GM23338 (cell line): ENCODE data around the gene NRIP1. TPM values are rescaled to one million over a fixed set of nuclear protein-coding genes. Genes with fewer than 3 reads are reported as not detected.

Experiments used
- ATAC-seq: fragments of 200-7000 bp; cut with Tn5 transposase; 3 replicates; pipeline ENCODE4 v1.9.1; 2020
- DNase-seq: peaks from one replicate; pipeline ENCODE4 v3.0.0-alpha.2; 2015; ENCODE audit warnings: low spot score
- H2AFZ ChIP-seq: fragments of 200-600 bp; sonication (generic); 2 replicates; pipeline ENCODE4 v1.8.0; 2016; ENCODE audit warnings: antibody characterized with exemption, mild to moderate bottlenecking, moderate library complexity
- H3F3A ChIP-seq: fragments of 200-600 bp; sonication (generic); replicated peaks from 2 replicates; pipeline ENCODE4 v1.8.0; 2017; ENCODE audit warnings: antibody characterized with exemption, mixed run types, low read depth
- H3K27ac ChIP-seq: fragments of 200-600 bp; sonication (generic); 2 replicates; pipeline ENCODE4 v1.6.1; 2016; ENCODE audit warnings: low read depth
- H3K27me3 ChIP-seq: fragments of 200-600 bp; sonication (generic); 2 replicates; pipeline ENCODE4 v1.8.0; 2016; ENCODE audit warnings: mild to moderate bottlenecking, mixed run types, moderate library complexity; ENCODE audit not compliant: insufficient read depth
- H3K36me3 ChIP-seq: fragments of 200-600 bp; sonication (generic); 2 replicates; pipeline ENCODE4 v1.8.0; 2016; ENCODE audit warnings: mild to moderate bottlenecking; ENCODE audit not compliant: insufficient read depth
- H3K4me1 ChIP-seq: fragments of 200-600 bp; sonication (generic); 2 replicates; pipeline ENCODE4 v1.8.0; 2016; ENCODE audit warnings: mild to moderate bottlenecking, moderate library complexity; ENCODE audit not compliant: insufficient read depth
- H3K4me2 ChIP-seq: fragments of 200-600 bp; sonication (generic); 2 replicates; pipeline ENCODE4 v1.7.1; 2017; ENCODE audit warnings: mixed run types
- H3K4me3 ChIP-seq: fragments of 200-600 bp; sonication (generic); 2 replicates; pipeline ENCODE4 v1.6.1; 2016; ENCODE audit warnings: mixed run types
- H3K79me2 ChIP-seq: fragments of 200-600 bp; sonication (generic); replicated peaks from 2 replicates; pipeline ENCODE4 v1.8.0; 2017; ENCODE audit warnings: mild to moderate bottlenecking; ENCODE audit not compliant: insufficient read depth
- H3K9me2 ChIP-seq: fragments of 200-600 bp; sonication (generic); 2 replicates; pipeline ENCODE4 v1.8.0; 2017; ENCODE audit not compliant: insufficient read depth
- H4K20me1 ChIP-seq: fragments of 200-600 bp; sonication (generic); replicated peaks from 2 replicates; pipeline ENCODE4 v1.8.0; 2017; ENCODE audit warnings: mild to moderate bottlenecking; ENCODE audit not compliant: insufficient read depth
- H3K27ac Mint-ChIP-seq: 2 replicates; pipeline ENCODE4 v1.8.0; 2020; ENCODE audit warnings: inconsistent platforms, mild to moderate bottlenecking, moderate library complexity, mixed read lengths
- H3K27me3 Mint-ChIP-seq: 3 replicates; pipeline ENCODE4 v1.8.0; 2022; ENCODE audit warnings: low read depth, mild to moderate bottlenecking, moderate library complexity, mixed read lengths, inconsistent platforms; ENCODE audit not compliant: insufficient read depth, poor library complexity
- H3K36me3 Mint-ChIP-seq: 3 replicates; pipeline ENCODE4 v1.8.0; 2021; ENCODE audit warnings: low read depth, mild to moderate bottlenecking, inconsistent platforms, moderate library complexity, mixed read lengths
- H3K4me1 Mint-ChIP-seq: 3 replicates; pipeline ENCODE4 v1.8.0; 2020; ENCODE audit warnings: mild to moderate bottlenecking, inconsistent platforms, mixed read lengths
- H3K4me3 Mint-ChIP-seq: 3 replicates; pipeline ENCODE4 v1.8.0; 2021; ENCODE audit warnings: moderate library complexity, mild to moderate bottlenecking, inconsistent platforms, mixed read lengths
- H3K9me3 Mint-ChIP-seq: 3 replicates; pipeline ENCODE4 v1.8.0; 2020; ENCODE audit warnings: moderate library complexity, mild to moderate bottlenecking, inconsistent platforms, mixed read lengths
- CREB1 ChIP-seq: fragments of 250-450 bp; sonication (Bioruptor Pico); IDR thresholded peaks from 2 replicates; pipeline ENCODE4 v1.5.0; 2020; ENCODE audit warnings: low read depth, mild to moderate bottlenecking, moderate library complexity
- CTCF ChIP-seq, 2 experiments: fragments of 200-600 bp in 1 of 2; sonication (generic) in 1 of 2; conservative IDR thresholded peaks; 2 replicates each; pipeline versions ENCODE4 v1.5.1 to v1.6.1; 2016 to 2017; ENCODE audit warnings: antibody characterized with exemption in 2 of 2, low read depth in 2 of 2, mild to moderate bottlenecking in 2 of 2, moderate library complexity in 1 of 2
- ETS1 ChIP-seq: IDR thresholded peaks from 2 replicates; pipeline ENCODE4 v1.6.1; 2016; ENCODE audit warnings: antibody characterized with exemption
- EZH2 ChIP-seq: fragments of 200-600 bp; sonication (generic); IDR thresholded peaks from one replicate; pipeline ENCODE4 v1.8.0; 2017; ENCODE audit warnings: antibody characterized with exemption, mild to moderate bottlenecking, low read depth; ENCODE audit not compliant: unreplicated experiment
- EZH2phosphoT487 ChIP-seq: fragments of 200-600 bp; sonication (generic); IDR thresholded peaks from one replicate; pipeline ENCODE4 v1.8.1; 2018; ENCODE audit warnings: antibody characterized with exemption; ENCODE audit not compliant: unreplicated experiment
- JUNB ChIP-seq: IDR thresholded peaks from one replicate; pipeline ENCODE4 v1.6.1; 2016; ENCODE audit warnings: antibody characterized with exemption; ENCODE audit not compliant: unreplicated experiment
- NANOG ChIP-seq: IDR thresholded peaks from 2 replicates; pipeline ENCODE4 v1.6.1; 2016; ENCODE audit warnings: antibody characterized with exemption, borderline replicate concordance
- POLR2AphosphoS5 ChIP-seq: IDR thresholded peaks from 2 replicates; pipeline ENCODE4 v1.6.1; 2016; ENCODE audit warnings: antibody characterized with exemption, low read depth
- REST ChIP-seq: IDR thresholded peaks from one replicate; pipeline ENCODE4 v1.6.1; 2018; ENCODE audit warnings: antibody characterized with exemption; ENCODE audit not compliant: unreplicated experiment
- STAT1 ChIP-seq: IDR thresholded peaks from one replicate; pipeline ENCODE4 v1.6.1; 2016; ENCODE audit warnings: antibody characterized with exemption; ENCODE audit not compliant: unreplicated experiment
- ZNF114 ChIP-seq: fragments of 250-450 bp; sonication (Bioruptor Pico); IDR thresholded peaks from 2 replicates; pipeline ENCODE4 v1.5.0; 2020; ENCODE audit warnings: mild to moderate bottlenecking, moderate library complexity
- ZNF331 ChIP-seq: fragments of 250-450 bp; sonication (Bioruptor Pico); IDR thresholded peaks from 2 replicates; pipeline ENCODE4 v1.5.0; 2020; ENCODE audit warnings: low read depth, mild to moderate bottlenecking, moderate library complexity
- ZNF462 ChIP-seq: fragments of 250-450 bp; sonication (Bioruptor Pico); IDR thresholded peaks from 2 replicates; pipeline ENCODE4 v1.5.0; 2020; ENCODE audit warnings: mild to moderate bottlenecking, moderate library complexity
- polyA plus RNA-seq: library from polyadenylated mRNA; unstranded; fragments of >200 nt; fragmentation: Nextera tagmentation; extraction: Ambion mirVana; gene quantifications from 2 replicates; pipeline ENCODE4 v1.2.1, GENCODE V29; 2016
- total RNA-seq: library from RNA; depleted of rRNA; stranded (reverse); fragments of >200 nt; shearing (Covaris generic); gene quantifications from 2 replicates; pipeline ENCODE4 v1.2.3, GENCODE V29; 2014

NRIP1 gene
- total and polyA plus RNA-seq, 2 experiments from 2014 or later: 3.0 to 9.0 TPM

- no peaks in the 10 kb centered on the region for H3K9me2 ChIP-seq
- H3K4me2 ChIP-seq: peak overlapping the region; percentile 55
- H3K27me3 ChIP-seq: peaks cover 22% of the 10 kb centered on the region
- Mint-ChIP-seq H3K9me3 (no peaks in the 10 kb centered on the region), H3K4me3 (0 out of 3 replicates have a peak overlapping the region, but pooled peaks have one; percentile 9), H3K27me3 (peaks cover 14% of the 10 kb centered on the region), H3K27ac (peak overlapping the region; percentile 5; the same call in 1 of the 2 replicates), H3K4me1 (peaks cover 74% of the 10 kb centered on the region), H3K36me3 (no peaks in the 10 kb centered on the region; the same call in 2 of the 3 replicates)
- H3K4me3 ChIP-seq: peak overlapping the region; percentile 17; the same call in 1 of the 2 replicates
- no peaks in the 10 kb centered on the region for H4K20me1 ChIP-seq
- DNase-seq (no peak), ATAC-seq (no peak)
- no peaks in the 10 kb centered on the region for H3F3A ChIP-seq
- peaks cover 77% of the 10 kb centered on the region for H3K79me2 ChIP-seq
- no peak for TF ChIP-seq CREB1
- no peak for TF ChIP-seq ZNF114
- no peak for TF ChIP-seq ETS1
- no peak for TF ChIP-seq STAT1
- no peak for TF ChIP-seq ZNF462
- no peak for TF ChIP-seq EZH2phosphoT487
- no peak for TF ChIP-seq POLR2AphosphoS5
- TF ChIP-seq REST: no peak
- no peak for TF ChIP-seq CTCF (conservative IDR thresholded peaks at IDR 0.05; ENCODE audit: low read depth in 2 of 2)
- no peak for TF ChIP-seq NANOG
- no peak for TF ChIP-seq EZH2
- no peak for TF ChIP-seq ZNF331 (CRISPR knock-in tag)
- TF ChIP-seq JUNB: no peak
- no peaks in the 10 kb centered on the region for H3K36me3 ChIP-seq
- H3K27ac ChIP-seq: no peak overlapping the region
- H3K4me1 ChIP-seq: peaks cover 56% of the 10 kb centered on the region
- no peak overlapping the region for H2AFZ ChIP-seq
Observed at GRCh38 chr21:15061279-15061678, 3.5 kb downstream of the NRIP1 start.
